Measurements from ENCODE around the gene THUMPD3. TPM values are rescaled to one million over a fixed set of nuclear protein-coding genes. Genes with fewer than 3 reads are reported as not detected.

THUMPD3 gene
- total and polyA plus RNA-seq, 9 of the 15 experiments (the other 6 are each of a cell fraction or from before 2014, with no cell fraction given) = 58.3 to 132 (median 113) TPM

GRCh38 chr3:9404680-9405079, 41.8 kb downstream of the THUMPD3 start:
- peak; percentile 65 for ATAC-seq
- 0% methylated on average over 1 of the region's 1 CpG for WGBS (ENCODE audit: insufficient coverage, low coverage, missing lambda C conversion rate)
- peaks cover 11% of the 10 kb centered on the region; the same call in 2 of the 3 replicates for H3K36me3 ChIP-seq (ENCODE audit: control insufficient read depth, insufficient read depth, low read length)
- peak overlapping the region; percentile 40; the same call in 2 of the 3 replicates for H3K27ac ChIP-seq (ENCODE audit: extremely low read depth, low read depth, low read length)
- intact Hi-C loops (cut with micrococcal nuclease) = no loop called here
- no TSS peak for BruUV-seq (replicated peaks)
- H2AFZ ChIP-seq (ENCODE audit: low read depth, low read length) = no peak overlapping the region
- in situ Hi-C loops (cut with MboI) = no loop called here
- CTCF ChIA-PET (ENCODE audit: low intra/inter-chr PET ratio) = no interaction called here
- peak overlapping the region in 1 of 2 experiments; percentile 28; a peak in 1 of 4 replicates for H3K9ac ChIP-seq (ENCODE audit: insufficient read depth in 1 of 2, low read depth in 2 of 2, low read length in 2 of 2)
- no peaks in the 10 kb centered on the region for H3K9me3 ChIP-seq (replicated peaks; ENCODE audit: control insufficient read depth, insufficient read depth, low read depth, low read length)
- peaks cover 100% of the 10 kb centered on the region for H3K79me2 ChIP-seq (ENCODE audit: control insufficient read depth, insufficient read depth, low read length)
- no peaks in the 10 kb centered on the region for H3K27me3 ChIP-seq (ENCODE audit: control insufficient read depth in 2 of 2, insufficient read depth in 2 of 2, low read length in 2 of 2)
- POLR2A ChIA-PET = interaction anchor here (1.2 to 3.5 kb wide), 3 partner anchors 9 to 42 kb away, joined by 4 to 33 read pairs (median 17); partner anchors contain the start of gene THUMPD3
- peak in 3 of 4 experiments; percentile 32 to 69 (median 56) for DNase-seq (ENCODE audit: extremely low read depth in 1 of 4, low spot score in 3 of 4)
- H3K9me1 ChIP-seq (ENCODE audit: control insufficient read depth, insufficient read depth, low read length) = no peaks in the 10 kb centered on the region
- no peak for FAIRE-seq
- no peak overlapping the region for H3K4me3 ChIP-seq
- peaks cover 3 to 46% of the 10 kb centered on the region in 2 experiments; a peak in 4 of 5 replicates for H3K4me1 ChIP-seq (replicated peaks in 1 of 2; ENCODE audit: control insufficient read depth in 2 of 2, insufficient read depth in 2 of 2, low read length in 2 of 2)
- peaks cover 57% of the 10 kb centered on the region for H4K20me1 ChIP-seq (replicated peaks; ENCODE audit: control insufficient read depth, insufficient read depth, low read length)
- H3K4me2 ChIP-seq (ENCODE audit: insufficient read depth, low read length) = peak overlapping the region; percentile 33
- 0 out of 4 replicates have a peak, but pooled peaks of 1 of the 2 experiments have one; percentile 13 for TF ChIP-seq HDAC1 (IDR thresholded peaks at IDR 0.05)
- 0 out of 2 replicates have a peak, but pooled peaks have one; percentile 9 for TF ChIP-seq CXXC5 (CRISPR knock-in tag; IDR thresholded peaks at IDR 0.05)
- TF ChIP-seq HDAC3 (IDR thresholded peaks at IDR 0.05; ENCODE audit: borderline replicate concordance, partially characterized antibody) = peak; percentile 44
- no peak for TF ChIP-seq ZNF445 (CRISPR knock-in tag; IDR thresholded peaks at IDR 0.05; ENCODE audit: low read depth)
- TF ChIP-seq CTCF (IDR thresholded peaks at IDR 0.05 in 2 of 3, conservative IDR thresholded peaks at IDR 0.05 in 1 of 3; ENCODE audit: insufficient read depth in 2 of 3, low read depth in 1 of 3, low read length in 3 of 3) = peak in 1 of 3 experiments; percentile 21; a peak in 1 of 6 replicates
- TF ChIP-seq MXI1 (IDR thresholded peaks at IDR 0.05; ENCODE audit: low read depth, low read length) = no peak
- TF ChIP-seq BDP1 (IDR thresholded peaks at IDR 0.05; ENCODE audit: insufficient read depth, insufficient read length) = no peak
- no peak for TF ChIP-seq AFF1 (IDR thresholded peaks at IDR 0.05; ENCODE audit: low read depth in 1 of 2, partially characterized antibody in 2 of 2)
- TF ChIP-seq BCLAF1 (IDR thresholded peaks at IDR 0.05; ENCODE audit: borderline replicate concordance in 1 of 2, control insufficient read depth in 1 of 2, low read depth in 2 of 2, low read length in 1 of 2) = no peak
- 0 out of 2 replicates have a peak, but pooled peaks have one; percentile 47 for TF ChIP-seq NBN (IDR thresholded peaks at IDR 0.05; ENCODE audit: low read depth)
- no peak for TF ChIP-seq RBM25 (IDR thresholded peaks at IDR 0.05; ENCODE audit: low read depth, low read length, severe bottlenecking)
- peak; percentile 46; the same call in 1 of the 2 replicates for TF ChIP-seq CBFA2T3 (IDR thresholded peaks at IDR 0.05)
- no peak for TF ChIP-seq CC2D1A (IDR thresholded peaks at IDR 0.05)
